Epithelial cell of prostate (primary cell): ENCODE results near the gene CCDC178.
"Not testable (repeated sequence)": the region's sequence is repeated elsewhere in the genome, so short reads cannot be mapped to it uniquely, and the experiment has no call there.

ENCODE experiments used
- DNase-seq: peaks from one replicate; pipeline ENCODE4 v3.0.0-alpha.2; 2011; ENCODE audit warnings: low read depth, low spot score
- H3K27ac ChIP-seq: fragments of 450-650 bp; 2 replicates; pipeline ENCODE4 v1.5.1; 2017; ENCODE audit warnings: mild to moderate bottlenecking

The CCDC178 gene

GRCh38 chr18:33034212-33034611 is 406.3 kb downstream of the CCDC178 start:
- no peak overlapping the region for H3K27ac ChIP-seq

GRCh38 chr18:33022370-33022769 is 418.2 kb downstream of the CCDC178 start:
- DNase-seq, result no peak
- H3K27ac ChIP-seq, result no peak overlapping the region

More at GRCh38 chr18:33034212-33034611, 406.3 kb downstream of the CCDC178 start:
- DNase-seq, result no peak

- DNase-seq, result no peak
- H3K27ac ChIP-seq, result no peak overlapping the region
Measured at GRCh38 chr18:33020877-33021276, 419.6 kb downstream of the CCDC178 start.

GRCh38 chr18:33014060-33014796 is 426.3 kb downstream of the CCDC178 start:
- no peak overlapping the region for H3K27ac ChIP-seq
- no peak for DNase-seq

- DNase-seq, result no peak
- H3K27ac ChIP-seq, result no peak overlapping the region
Measured at GRCh38 chr18:33010149-33010548, 430.4 kb downstream of the CCDC178 start.

GRCh38 chr18:32998921-32999320 is 441.6 kb downstream of the CCDC178 start:
- H3K27ac ChIP-seq, result no peak overlapping the region
- no peak for DNase-seq

- H3K27ac ChIP-seq, result no peak overlapping the region
Measured at GRCh38 chr18:32998285-32998684, 442.2 kb downstream of the CCDC178 start.

GRCh38 chr18:32983721-32984120 is 456.8 kb downstream of the CCDC178 start:
- DNase-seq, result no peak
- H3K27ac ChIP-seq, result no peak overlapping the region

More at GRCh38 chr18:32998285-32998684, 442.2 kb downstream of the CCDC178 start:
- no peak for DNase-seq

- H3K27ac ChIP-seq, result no peak overlapping the region
- no peak for DNase-seq
Measured at GRCh38 chr18:32980896-32981295, 459.6 kb downstream of the CCDC178 start.

GRCh38 chr18:32975501-32975900 is 465.0 kb downstream of the CCDC178 start:
- no peak overlapping the region for H3K27ac ChIP-seq
- DNase-seq, result no peak

- H3K27ac ChIP-seq, result no peak overlapping the region
- no peak for DNase-seq
Measured at GRCh38 chr18:32975163-32975436, 465.4 kb downstream of the CCDC178 start.

GRCh38 chr18:32974421-32975162 is 465.9 kb downstream of the CCDC178 start:
- DNase-seq, result no peak

GRCh38 chr18:32968248-32968647 is 472.3 kb downstream of the CCDC178 start:
- H3K27ac ChIP-seq, result no peak overlapping the region
- DNase-seq, result no peak

More at GRCh38 chr18:32974421-32975162, 465.9 kb downstream of the CCDC178 start:
- no peak overlapping the region for H3K27ac ChIP-seq

- DNase-seq, result no peak
Measured at GRCh38 chr18:32966141-32966540, 474.4 kb downstream of the CCDC178 start.

GRCh38 chr18:32961538-32961937 is 479.0 kb downstream of the CCDC178 start:
- no peak overlapping the region for H3K27ac ChIP-seq
- no peak for DNase-seq

More at GRCh38 chr18:32966141-32966540, 474.4 kb downstream of the CCDC178 start:
- H3K27ac ChIP-seq, result no peak overlapping the region

GRCh38 chr18:32958746-32959145 is 481.8 kb downstream of the CCDC178 start:
- DNase-seq, result no peak
- no peak overlapping the region for H3K27ac ChIP-seq

GRCh38 chr18:32956591-32957315 is 483.8 kb downstream of the CCDC178 start:
- no peak overlapping the region for H3K27ac ChIP-seq
- no peak for DNase-seq

GRCh38 chr18:32952318-32952717 is 488.2 kb downstream of the CCDC178 start:
- not testable (repeated sequence) for DNase-seq, H3K27ac ChIP-seq

- DNase-seq, result no peak
- no peak overlapping the region for H3K27ac ChIP-seq
Measured at GRCh38 chr18:32937597-32937996, 502.9 kb downstream of the CCDC178 start.

- H3K27ac ChIP-seq, result no peak overlapping the region
- no peak for DNase-seq
Measured at GRCh38 chr18:32937066-32937465, 503.5 kb downstream of the CCDC178 start.

- no peak for DNase-seq
- no peak overlapping the region for H3K27ac ChIP-seq
Measured at GRCh38 chr18:32934201-32934600, 506.3 kb downstream of the CCDC178 start.
